Measurements from ENCODE around the gene POLR1D. TPM values are rescaled to one million over a fixed set of nuclear protein-coding genes. Genes with fewer than 3 reads are reported as not detected.

Gene POLR1D
- total RNA-seq, 2 donors from 2014 or later: 56.0 to 178 TPM

- ATAC-seq: peak; percentile 73
- peaks cover 68% of the 10 kb centered on the region for H3K4me1 ChIP-seq
- no peak for TF ChIP-seq POLR2A (IDR thresholded peaks at IDR 0.05)
- TF ChIP-seq, protein P1, sequence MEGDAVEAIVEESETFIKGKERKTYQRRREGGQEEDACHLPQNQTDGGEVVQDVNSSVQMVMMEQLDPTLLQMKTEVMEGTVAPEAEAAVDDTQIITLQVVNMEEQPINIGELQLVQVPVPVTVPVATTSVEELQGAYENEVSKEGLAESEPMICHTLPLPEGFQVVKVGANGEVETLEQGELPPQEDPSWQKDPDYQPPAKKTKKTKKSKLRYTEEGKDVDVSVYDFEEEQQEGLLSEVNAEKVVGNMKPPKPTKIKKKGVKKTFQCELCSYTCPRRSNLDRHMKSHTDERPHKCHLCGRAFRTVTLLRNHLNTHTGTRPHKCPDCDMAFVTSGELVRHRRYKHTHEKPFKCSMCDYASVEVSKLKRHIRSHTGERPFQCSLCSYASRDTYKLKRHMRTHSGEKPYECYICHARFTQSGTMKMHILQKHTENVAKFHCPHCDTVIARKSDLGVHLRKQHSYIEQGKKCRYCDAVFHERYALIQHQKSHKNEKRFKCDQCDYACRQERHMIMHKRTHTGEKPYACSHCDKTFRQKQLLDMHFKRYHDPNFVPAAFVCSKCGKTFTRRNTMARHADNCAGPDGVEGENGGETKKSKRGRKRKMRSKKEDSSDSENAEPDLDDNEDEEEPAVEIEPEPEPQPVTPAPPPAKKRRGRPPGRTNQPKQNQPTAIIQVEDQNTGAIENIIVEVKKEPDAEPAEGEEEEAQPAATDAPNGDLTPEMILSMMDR (IDR thresholded peaks at IDR 0.05): no peak
- H3K36me3 ChIP-seq (replicated peaks in 1 of 2; ENCODE audit: insufficient read depth in 1 of 2, low read depth in 2 of 2): no peaks in the 10 kb centered on the region
- 5 to 16% methylated on average over 2 of the region's 2 CpGs for WGBS, 2 donors
- no peaks in the 10 kb centered on the region for H3K9me3 ChIP-seq
- DNase-seq: peak in 1 of 4 donors; percentile 16
- intact Hi-C loops (cut with DNase I): no loop called here
- no peaks in the 10 kb centered on the region for H3K27me3 ChIP-seq
- peak overlapping the region in 3 of 4 donors; percentile 21 to 61 (median 32) for H3K27ac ChIP-seq
- H3K4me3 ChIP-seq: no peak overlapping the region
These were observed 16.0 kb upstream of the POLR1D start for GRCh38 chr13:27605610-27606200.

- Histone ChIP-seq H3K27ac (peak overlapping the region; percentile 2 to 61 (median 25)), H3K9me3 (no peaks in the 10 kb centered on the region), H3K27me3 (no peaks in the 10 kb centered on the region), H3K36me3 (replicated peaks in 1 of 2; ENCODE audit: insufficient read depth in 1 of 2, low read depth in 2 of 2) (no peaks in the 10 kb centered on the region), H3K4me1 (peaks cover 78% of the 10 kb centered on the region), H3K4me3 (no peak overlapping the region)
- TF ChIP-seq, protein P1 (IDR thresholded peaks at IDR 0.05): no peak
- TF ChIP-seq POLR2A (IDR thresholded peaks at IDR 0.05): no peak
- DNase-seq: peak in 2 of 4 donors; percentile 40 to 63
- WGBS, 2 donors: 20 to 28% methylated on average over 4 of the region's 4 CpGs
- peak; percentile 80 for ATAC-seq
- intact Hi-C loops (cut with DNase I): no loop called here
These were observed 14.6 kb upstream of the POLR1D start for GRCh38 chr13:27607125-27607524.

- ATAC-seq (no peak), DNase-seq (peak in 2 of 4 donors; percentile 35 to 46)
- Histone ChIP-seq H3K4me1 (peaks cover 95% of the 10 kb centered on the region), H3K9me3 (no peaks in the 10 kb centered on the region), H3K27me3 (no peaks in the 10 kb centered on the region), H3K4me3 (no peak overlapping the region), H3K36me3 (replicated peaks in 1 of 2; ENCODE audit: insufficient read depth in 1 of 2, low read depth in 2 of 2) (no peaks in the 10 kb centered on the region), H3K27ac (peak overlapping the region in 3 of 4 donors; percentile 53 to 75 (median 59))
- WGBS, 2 donors: 26 to 34% methylated on average over 7 of the region's 7 CpGs
- TF ChIP-seq, protein P1 (IDR thresholded peaks at IDR 0.05): no peak
- TF ChIP-seq POLR2A (IDR thresholded peaks at IDR 0.05): no peak
- intact Hi-C loops (cut with DNase I): no loop called here
These were observed 8.1 kb upstream of the POLR1D start for GRCh38 chr13:27613628-27614027.

DNA sequence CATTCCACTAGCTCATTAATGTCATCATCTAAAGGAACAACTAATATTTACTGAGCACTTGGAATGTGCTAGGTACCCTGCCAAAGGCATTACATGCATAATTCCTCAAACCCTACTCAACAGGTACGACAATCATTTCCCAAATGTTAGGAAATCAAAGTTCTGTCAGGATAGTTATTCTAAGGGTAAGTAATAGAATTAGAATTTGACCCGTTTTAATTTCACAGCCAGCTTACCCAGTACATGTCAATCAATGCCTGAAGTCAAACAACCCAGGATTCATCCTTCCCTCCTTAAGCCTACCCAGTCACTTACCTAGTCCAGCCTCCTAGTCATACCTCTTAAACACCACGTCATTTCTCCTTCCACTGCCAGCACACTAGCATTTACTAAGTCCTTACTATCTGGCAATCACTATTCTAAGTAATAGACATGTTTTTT, 3.8 kb upstream of the POLR1D start:
- TF ChIP-seq, protein P1 (IDR thresholded peaks at IDR 0.05): no peak
- TF ChIP-seq POLR2A (IDR thresholded peaks at IDR 0.05): peak in 1 of 3 donors; percentile 24
- Histone ChIP-seq H3K4me3 (no peak overlapping the region), H3K9me3 (no peaks in the 10 kb centered on the region), H3K27me3 (no peaks in the 10 kb centered on the region), H3K27ac (peak overlapping the region; percentile 98 to 100 (median 100)), H3K4me1 (peaks cover 67% of the 10 kb centered on the region), H3K36me3 (replicated peaks in 1 of 2; ENCODE audit: insufficient read depth in 1 of 2, low read depth in 2 of 2) (no peaks in the 10 kb centered on the region)
- intact Hi-C loops (cut with DNase I): no loop called here
- no peak for ATAC-seq
- DNase-seq: peak in 3 of 4 donors; percentile 37 to 70 (median 65)
- 20 to 26% methylated on average over 3 of the region's 3 CpGs for WGBS, 2 donors
